UCSD-AML1 (cell line): Measurements from ENCODE around the gene SLC22A13.
"Not testable (repeated sequence)": the region's sequence is repeated elsewhere in the genome, so short reads cannot be mapped to it uniquely, and the experiment has no call there.

ENCODE experiments used
- DNase-seq: peaks from one replicate; lab custom pipeline; 2025; ENCODE audit not compliant: unreplicated experiment; lab: John Stamatoyannopoulos, UW

SLC22A13 gene

DNA sequence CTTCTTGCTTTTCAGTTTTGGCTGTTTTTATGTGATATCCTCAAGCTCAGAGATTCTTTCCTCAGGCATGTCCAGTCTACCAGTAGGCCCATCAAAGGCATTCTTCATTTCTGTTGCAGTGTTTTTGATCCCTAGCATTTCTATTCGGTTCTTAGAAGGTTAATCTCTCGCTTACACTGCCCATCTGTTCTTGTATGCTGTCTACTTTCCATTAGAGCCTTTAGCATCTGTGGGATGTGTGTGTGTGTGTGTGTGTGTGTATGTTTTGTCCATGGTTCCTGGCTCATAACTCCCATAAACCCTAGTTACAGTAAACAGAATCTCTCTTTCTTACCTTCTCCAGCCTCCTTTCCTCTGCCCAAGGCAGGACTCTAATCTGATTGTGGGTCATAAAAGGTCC is 5.1 kb upstream of the SLC22A13 start:
- no peak for DNase-seq

DNA sequence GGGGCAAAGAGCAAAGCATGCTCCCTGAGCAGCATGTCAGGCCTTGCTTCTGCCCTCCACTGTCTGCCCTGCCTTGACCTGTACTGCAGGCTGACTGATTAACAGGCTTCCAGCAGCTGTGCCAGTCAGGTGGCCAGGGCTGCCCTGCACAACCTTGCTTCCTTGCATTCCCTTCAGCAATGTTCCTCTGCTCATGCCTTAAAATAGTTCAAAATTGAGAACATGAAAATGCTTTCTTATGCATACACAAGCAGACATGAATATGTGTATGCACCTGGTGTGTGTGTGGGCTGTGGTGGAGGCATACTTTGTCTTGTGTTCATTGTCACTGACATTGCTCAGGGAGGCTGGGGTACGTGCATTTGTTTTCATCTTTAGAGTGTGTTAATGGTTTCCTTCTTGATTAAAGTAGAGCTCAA is 1.2 kb upstream of the SLC22A13 start:
- no peak for DNase-seq

DNA sequence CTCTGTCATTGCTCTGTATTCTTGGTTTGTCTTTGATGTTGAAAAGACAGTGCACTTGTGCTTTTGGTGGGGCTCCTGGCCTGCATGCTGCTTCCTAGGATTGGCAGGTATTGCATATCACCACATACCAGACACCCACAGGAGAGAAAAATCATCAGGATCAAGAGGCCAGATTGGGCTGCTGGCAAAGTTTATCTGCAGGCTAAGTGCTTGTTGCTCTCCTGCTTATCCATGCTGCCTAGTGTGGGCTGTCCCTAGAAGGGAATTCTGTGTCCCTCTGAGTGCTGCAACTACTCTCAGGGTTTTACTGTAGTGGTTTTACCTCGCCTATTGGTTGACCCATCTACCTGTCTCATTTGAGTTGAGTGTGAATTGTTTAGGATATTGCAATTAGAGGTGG is 833 bp upstream of the SLC22A13 start:
- no peak for DNase-seq

DNA sequence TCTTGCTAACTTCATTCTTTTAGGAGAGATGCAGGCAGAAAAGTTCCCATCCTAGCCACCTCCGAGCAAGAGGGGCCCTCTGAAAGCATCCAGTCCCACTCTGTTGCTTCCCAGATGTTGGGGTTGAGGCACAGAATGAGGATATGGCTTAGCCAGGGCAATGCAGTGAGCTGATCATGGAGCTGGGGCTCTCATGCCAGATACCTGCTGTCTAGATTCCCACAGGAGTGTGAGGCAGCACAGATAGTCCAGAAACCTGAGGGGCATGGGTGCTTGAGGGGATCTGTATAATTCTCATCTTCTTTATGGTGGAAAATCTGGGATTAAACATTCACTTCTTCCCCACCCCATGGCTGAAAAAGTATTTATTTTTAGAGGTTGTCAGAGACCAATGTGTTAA is 1.2 kb downstream of the SLC22A13 start:
- no peak for DNase-seq

DNA sequence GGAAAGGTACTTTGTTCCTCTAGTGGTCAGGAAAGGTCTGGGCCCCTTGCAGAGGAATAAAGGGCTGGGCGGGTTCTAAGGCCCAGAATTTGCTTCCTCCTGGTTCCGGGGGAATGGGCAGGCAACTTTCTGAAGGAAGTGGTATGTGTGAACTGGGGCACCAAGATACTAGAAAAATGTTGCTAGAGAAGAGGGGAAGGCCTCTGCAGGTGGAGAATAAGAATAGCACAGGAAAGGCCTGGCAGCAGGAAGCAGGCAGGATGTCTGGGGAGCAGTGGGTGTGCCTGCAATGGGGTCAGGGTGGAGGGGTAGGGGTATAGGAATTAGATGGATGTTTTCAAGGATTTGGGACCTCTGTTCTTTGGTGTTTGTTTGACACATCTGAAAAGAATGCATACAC is 2.0 kb downstream of the SLC22A13 start:
- peak; percentile 73 for DNase-seq

DNA sequence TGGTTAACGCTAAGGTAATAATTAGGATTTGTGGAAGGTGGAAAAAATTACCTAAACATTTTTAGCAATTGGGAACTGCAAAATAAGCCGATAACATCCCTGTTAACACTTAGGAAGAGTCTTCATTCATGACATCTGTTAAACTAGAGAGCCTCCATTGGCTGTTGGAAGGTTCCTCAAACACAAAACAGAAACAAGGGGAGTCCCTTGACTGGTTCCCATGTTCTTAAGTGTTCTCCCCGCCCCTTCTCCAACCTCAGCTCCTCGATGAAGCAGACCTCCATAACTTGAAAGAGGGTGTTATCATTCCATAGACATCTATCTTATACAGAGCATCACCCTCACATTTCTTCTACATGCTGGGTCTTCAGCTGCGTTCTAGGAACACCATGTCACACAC is 2.5 kb downstream of the SLC22A13 start:
- DNase-seq: no peak

DNA sequence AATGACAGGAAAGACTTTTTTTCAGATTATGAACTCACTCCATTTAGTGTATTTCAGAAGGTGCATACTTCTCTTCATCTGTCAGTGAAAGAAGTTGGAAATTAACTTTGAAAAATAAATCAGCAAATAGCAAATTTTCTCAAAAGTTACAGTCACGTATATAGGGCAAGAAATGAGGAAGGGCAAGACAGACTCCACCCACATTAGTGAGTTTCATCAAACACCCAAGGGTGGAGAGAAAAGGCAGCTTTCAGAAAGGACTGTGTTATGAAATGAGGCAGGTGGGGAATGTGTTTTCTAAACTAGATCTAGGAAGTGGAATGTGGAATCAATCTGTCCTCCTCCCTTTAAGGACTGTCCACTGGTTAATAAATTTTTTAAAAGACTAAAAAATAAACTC is 2.9 kb downstream of the SLC22A13 start:
- no peak for DNase-seq

DNA sequence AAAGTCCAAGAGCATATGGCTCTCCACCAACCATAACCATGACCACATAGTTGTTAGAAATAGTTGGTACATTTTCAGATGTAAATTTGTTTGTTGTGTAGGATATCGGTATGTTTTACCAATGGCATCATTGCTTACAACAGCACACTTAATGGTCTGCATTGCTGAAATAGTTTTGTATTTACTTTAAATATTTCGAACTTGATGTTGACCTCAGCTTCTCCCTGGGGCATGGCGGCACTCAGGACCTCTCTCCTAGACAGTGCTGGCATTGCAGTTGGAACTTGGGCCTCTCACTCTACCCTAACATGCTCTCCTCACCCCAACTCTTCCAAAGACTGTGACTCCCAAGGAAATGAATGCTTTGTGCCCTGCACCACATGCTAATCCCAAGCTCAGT is 5.0 kb downstream of the SLC22A13 start:
- DNase-seq: no peak

DNA sequence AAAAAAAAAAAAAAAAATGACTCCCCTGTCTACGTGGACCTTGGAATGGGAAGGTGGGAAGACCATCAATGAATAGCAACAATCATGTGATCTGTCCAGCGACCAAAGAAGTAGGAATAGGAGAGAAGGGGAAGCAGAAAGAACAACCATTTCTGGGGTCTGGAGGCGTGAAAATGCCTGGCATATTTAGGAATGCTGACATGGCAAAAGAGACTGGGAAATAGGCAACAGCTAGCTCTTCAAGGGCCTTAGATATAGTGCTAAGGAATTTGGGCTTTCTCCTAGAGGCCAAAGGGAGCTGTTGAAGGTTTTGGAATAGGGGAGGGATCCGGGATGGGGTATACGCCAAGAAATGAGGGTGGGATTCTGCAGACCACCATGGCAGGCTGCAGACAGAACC is 5.9 kb downstream of the SLC22A13 start:
- no peak for DNase-seq

DNA sequence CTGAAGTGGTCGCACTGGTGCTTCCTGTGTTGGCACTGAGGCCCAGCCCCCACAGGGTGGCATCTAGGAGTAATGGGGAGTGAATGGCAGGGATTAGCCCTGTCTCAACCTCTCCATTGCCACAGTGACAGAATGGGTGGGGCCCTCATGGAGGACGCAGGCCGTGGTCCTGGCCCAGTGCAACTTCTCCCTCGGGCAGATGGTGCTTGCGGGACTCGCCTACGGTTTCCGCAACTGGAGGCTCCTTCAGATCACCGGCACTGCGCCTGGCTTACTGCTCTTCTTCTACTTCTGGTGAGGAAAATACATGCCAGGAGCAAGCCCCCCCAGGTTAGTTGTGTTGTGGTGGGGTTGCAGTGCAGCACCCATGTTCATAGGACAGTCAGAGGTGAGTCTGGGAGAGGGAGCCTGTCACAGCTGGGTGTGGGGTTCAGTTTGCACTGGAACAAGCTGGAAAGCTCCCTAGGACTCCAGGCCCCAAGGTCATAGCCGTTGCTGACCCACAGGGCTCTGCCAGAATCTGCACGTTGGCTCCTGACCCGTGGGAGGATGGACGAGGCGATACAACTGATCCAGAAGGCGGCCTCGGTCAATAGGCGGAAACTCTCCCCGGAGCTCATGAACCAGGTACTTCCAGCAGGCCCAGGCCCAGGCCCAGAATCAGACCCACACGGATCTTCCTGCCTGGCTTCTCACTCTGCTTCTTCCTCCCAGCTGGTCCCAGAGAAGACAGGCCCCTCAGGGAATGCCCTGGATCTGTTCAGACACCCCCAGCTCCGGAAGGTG is 9.4 kb downstream of the SLC22A13 start:
- no peak for DNase-seq

DNA sequence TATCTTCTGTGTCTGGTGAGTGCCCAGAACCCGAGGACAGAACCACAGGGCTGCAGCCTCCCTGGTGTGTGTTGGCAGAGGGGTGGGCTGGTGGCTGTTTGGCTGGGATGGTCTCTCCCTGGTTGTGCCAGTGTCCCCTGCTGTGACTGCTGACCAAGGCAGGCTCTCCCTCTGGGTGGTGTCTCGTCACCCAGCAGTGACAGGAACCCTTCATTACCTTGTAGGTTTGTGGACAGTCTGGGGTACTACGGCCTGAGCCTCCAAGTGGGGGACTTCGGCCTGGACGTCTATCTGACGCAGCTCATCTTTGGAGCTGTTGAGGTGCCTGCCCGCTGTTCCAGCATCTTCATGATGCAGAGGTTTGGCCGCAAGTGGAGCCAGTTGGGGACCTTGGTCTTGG is 10.0 kb downstream of the SLC22A13 start:
- DNase-seq: no peak

DNA sequence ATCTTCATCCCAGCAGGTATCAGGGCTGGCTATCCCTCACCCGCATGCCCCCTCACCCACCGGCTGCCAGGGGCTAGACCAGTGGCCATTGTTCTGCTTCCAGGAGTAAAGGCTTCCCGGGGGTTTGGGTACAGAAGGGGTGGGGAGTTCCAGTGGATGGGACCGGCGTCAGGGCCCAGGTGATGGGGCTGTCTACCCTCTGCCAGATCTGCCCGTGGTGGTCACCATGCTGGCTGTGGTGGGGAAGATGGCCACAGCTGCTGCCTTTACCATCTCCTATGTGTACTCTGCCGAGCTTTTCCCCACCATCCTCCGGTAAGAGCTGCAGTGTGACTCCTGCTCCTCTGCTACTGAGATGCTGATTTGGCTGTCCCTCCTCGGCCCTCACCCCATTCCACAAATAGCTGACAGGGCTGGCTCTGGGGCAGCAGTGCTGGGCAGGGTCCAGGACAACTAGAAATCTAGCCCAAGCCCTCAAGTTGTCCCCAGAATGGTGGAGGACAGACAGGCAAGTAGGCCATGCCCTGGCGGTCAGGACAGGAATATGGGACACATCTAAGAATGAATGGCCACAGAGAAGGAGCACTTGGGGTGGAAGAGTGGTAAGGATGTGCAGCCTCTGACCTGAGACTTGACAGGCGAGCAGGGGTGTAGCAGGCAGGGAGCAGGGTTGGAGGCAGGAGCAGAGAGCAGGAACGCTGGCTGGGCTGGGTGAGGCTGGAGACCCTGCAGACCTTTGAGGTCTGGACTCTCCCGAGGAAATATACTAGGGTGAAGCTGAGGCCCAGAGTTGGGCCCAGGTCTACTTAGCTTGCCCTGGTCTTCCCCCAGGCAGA is 10.7 kb downstream of the SLC22A13 start:
- no peak for DNase-seq

DNA sequence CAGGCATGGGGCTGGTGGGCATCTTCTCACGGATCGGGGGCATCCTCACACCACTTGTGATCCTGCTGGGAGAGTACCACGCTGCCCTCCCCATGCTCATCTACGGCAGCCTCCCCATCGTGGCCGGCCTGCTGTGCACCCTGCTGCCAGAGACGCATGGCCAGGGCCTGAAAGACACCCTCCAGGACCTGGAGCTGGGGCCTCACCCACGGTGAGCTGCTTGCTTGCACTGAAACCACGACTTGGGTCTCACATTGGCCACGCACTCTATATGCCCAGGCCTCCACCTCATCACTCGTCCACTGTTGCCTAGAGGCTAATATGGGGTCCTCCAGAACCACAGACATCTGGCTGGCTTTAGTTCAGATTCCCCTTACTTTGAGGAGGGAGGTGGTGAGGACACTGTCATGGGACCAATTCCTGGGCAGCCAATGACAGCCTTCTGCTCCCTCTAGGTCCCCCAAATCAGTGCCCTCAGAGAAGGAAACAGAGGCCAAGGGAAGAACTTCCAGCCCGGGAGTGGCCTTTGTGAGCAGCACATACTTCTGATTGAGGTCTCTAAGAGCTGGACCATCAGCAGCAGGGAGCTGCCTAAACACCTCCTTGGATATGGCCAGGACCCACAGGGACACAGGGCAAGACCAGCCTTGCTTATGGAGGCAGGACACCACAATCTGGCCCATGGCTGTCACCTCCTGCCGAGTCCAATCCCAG is 11.5 kb downstream of the SLC22A13 start:
- no peak for DNase-seq

DNA sequence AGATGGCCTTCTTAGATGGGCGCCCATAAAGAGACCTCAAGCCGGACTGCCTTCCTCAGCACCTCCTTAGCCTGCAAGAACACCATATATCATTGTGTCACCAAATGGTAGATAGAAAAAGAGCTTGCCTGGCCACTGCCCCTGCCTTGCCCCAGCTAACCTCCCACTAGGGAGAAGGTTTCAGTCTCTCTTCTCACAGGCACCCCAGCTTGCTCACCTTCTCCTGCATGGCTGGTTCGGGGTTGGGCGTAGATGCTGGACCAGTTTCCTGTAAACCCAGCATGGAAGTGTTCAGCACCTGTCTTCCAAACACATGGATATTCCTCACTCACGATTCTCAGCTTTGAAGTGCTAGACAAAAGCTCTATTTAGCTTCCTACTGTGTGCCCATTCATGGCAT is 13.2 kb downstream of the SLC22A13 start:
- DNase-seq: no peak

DNA sequence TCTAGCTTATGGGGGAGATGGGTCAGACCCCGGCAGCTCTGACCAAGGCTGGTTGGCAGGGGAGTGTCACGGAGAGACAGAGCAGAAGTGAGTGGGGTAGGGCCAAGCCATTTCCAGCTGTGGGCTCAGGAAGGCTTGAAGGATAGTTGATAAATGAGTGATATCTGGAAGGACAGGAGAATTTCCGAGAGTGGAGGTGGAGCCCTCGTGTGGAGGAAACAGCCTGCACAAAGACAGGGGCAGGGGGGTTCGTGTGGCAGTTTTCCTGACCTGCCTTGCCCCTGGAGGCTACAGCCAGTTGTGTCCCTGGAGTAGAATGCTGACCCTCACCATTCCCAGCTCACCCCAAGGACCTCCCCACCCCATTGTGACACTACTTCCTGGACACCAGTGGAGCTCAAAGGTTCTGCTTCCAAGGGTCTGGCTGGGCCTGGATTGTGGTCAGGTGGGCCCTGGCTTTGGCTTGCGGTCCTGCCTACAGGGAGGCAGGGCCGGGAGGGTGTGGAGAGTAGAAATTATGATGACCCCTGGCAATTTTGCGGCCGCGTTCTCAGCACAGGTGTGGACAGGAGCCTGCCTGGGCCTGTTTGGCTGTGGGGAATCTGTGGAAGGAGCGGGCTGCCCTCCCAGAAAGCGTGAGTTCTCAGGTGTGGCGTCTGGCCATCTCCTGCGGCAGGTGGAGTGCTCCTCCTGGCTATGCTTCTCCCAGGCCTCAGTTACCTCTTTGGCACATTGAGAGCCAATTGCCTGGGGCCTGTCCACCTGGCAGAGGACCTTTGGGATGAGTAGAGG is 16.5 kb downstream of the SLC22A13 start, which contains the start of gene SLC22A14:
TSS of gene SLC22A14 (plus strand) at position 400 of the 792 bp plus-strand sequence. CDS start 23,733 bp downstream, outside the sequence.
- DNase-seq: peak; percentile 38

DNA sequence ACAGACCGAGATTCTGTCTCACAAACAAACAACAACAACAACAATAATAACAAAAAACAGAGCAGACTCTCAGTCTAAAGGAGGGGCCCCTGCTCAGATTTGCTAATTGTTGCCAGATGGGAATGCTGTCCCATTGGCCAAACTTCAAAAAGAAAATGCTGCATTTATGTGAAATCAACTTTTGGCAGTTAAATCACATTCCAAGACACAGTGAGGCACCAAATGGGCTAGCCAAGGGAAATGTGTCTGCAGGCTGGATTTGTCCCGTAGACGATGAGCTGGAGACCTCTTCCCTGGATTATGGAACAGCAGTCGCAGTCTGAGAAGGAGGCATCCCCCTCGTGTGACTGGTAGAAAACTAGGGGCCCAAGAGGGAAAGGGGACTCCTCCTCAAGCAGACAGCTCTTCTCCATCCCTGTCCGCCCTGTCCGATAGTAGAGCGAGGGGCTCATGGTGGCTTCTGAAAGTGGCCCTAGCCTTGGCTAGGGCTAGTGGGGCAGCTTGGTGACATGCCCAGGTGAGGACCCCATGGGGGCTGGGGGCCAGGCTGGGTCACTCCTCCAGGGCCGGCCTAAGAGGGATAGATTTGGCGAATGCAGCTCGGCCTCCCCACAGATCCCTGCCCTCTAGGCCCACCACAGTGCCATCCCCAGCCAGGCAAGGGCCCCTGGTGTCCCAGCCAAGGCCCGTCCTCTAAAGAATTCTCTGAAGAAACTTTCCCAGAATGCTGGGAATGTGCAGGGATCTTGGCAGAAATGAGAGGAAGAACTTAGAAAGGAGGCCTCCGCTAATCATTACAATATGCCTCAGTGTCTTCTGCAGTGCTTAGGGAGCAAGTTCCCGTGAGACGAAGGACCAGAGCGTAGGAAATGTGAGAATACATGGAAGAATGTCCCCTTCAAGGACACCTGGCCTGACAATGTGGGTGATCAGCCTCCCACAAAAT is 18.5 kb downstream of the SLC22A13 start:
- DNase-seq: no peak

DNA sequence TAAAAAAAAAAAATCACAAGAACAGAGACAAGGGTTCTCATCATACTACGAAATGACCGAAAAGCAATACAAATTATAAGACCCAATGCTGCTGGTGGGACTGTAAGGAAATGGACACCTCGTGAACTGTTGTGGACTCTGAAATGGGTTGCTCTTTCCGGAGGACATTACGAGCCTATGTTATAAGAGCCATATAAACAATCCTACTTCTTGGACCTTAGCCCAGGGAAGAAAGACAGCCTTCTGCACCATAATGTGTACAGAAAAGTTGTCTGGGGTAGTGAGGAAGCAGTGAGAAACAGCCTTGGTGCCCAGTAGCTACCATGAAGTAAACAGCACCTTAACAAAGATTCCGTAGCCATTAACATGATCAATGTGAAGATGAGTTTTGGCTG is 19.1 kb downstream of the SLC22A13 start:
- no peak for DNase-seq

DNA sequence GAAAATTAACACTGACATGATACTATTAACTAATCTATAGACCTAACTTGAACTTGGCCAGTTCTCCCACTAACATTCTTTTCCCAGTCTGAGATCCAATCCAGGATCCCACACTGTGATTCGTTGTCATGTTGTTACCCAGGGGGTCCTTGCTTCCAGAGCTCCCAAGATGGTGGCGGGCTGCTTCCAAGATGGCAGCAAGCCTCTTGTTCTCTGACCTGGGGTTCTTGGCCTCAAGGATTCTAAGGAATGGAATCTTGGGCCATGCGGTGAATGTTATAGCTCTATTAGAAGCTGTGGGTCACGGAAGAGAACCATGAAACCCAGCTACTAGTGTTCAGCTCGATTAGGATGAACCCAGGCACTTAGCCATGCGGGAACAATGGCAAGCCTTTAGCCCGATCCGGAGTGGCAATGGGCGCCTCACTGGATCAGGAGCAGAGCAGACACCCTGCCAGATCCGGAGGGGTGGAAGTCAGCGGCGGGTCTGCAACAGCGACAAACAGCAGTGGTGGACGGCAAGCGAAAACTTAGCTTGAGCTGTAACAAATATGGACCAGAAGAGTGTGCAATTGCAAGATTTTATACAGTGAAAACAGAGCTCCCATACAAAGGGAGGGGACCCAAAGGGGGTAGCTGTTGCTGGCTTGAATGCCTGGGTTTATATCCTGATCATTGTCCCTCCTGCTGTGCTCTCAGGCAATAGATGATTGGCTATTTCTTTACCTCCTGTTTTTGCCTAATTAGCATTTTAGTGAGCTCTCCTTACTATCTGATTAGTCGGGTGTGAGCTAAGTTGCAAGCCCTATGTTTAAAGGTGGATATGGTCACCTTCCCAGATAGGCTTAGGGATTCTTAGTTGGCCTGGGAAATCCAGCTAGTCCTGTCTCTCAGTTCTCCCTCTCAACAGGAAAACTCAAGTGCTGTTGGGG is 23.9 kb downstream of the SLC22A13 start:
- DNase-seq: not testable (repeated sequence)

DNA sequence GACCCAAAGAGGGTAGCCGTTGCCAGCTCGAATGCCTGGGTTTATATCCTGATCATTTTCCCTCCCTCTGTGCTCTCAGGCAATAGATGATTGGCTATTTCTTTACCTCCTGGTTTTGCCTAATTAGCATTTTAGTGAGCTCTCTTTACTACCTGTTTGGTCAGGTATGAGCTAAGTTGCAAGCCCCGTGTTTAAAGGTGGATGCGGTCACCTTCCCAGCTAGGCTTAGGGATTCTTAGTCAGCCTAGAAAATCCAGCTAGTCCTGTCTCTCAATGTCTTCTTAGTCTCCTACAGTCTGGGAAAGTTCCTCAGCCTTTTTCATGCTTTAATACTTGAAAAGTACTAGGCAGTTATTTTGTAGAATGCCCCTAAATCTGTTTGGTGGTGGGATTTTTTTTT is 31.4 kb downstream of the SLC22A13 start:
- not testable (repeated sequence) for DNase-seq
